ENCODE data around the gene AUH. TPM values are rescaled to one million over a fixed set of nuclear protein-coding genes. Genes with fewer than 3 reads are reported as not detected.

The AUH gene
- total and polyA plus RNA-seq, 9 of the 15 experiments (the other 6 are each of a cell fraction or from before 2014, with no cell fraction given), result 3.4 to 29.0 (median 10.1) TPM

DNA sequence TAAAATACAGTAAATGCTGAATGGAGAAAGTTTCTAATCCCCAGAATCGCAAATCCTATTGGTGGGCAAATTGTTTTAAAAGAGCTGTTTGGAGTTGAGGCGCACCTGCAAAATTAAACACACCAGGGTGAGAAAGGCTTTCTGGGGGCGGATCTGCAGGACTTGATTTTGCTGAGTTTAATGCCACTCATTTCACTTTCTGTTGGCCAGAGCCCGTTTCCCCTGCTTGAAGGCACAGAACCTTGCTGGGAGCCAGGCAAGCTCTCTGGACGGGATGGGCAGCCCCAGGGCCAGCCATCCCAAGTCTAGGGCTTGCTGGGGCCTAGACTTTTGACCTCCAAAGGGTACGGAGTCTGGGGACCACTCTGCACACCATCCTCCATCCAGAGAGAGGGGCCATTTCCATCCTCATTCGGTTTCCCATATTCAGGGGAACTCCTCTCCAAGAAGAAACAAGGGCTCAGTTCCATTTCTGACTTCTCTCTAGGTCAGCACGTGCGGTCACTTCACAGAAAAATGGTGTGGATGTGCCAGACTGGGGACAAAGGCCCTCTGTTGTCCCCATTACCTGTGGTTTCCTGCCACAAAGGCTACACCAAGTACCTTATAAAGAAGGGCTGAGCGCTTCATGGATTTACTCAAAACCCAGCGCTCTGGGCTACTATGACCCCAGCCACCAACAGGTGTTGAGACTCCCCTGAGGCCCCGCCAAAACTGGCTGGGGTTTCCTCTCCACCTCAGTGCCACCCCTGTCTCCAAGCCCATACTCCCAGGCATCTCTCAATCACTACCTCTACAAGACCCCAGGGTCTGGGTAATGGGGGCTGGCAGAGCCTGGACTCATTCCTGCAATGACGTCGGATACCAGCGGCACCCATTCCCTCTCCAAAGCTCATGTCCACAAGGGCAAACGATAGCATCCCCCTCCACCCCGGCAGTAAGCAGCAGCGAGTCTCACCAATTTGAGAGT lies 170.0 kb downstream of the AUH start:
- peak overlapping the region; percentile 56 for H2AFZ ChIP-seq (ENCODE audit: low read depth, low read length)

More for the DNA sequence above, 170.0 kb downstream of the AUH start:
- no peaks in the 10 kb centered on the region for H3K9me1 ChIP-seq (ENCODE audit: control insufficient read depth, insufficient read depth, low read length)
- H4K20me1 ChIP-seq (replicated peaks; ENCODE audit: control insufficient read depth, insufficient read depth, low read length), result no peaks in the 10 kb centered on the region
- TF ChIP-seq DDX20 (tag; IDR thresholded peaks at IDR 0.05; ENCODE audit: low read depth) (no peak), CTCF (IDR thresholded peaks at IDR 0.05 in 2 of 3, conservative IDR thresholded peaks at IDR 0.05 in 1 of 3; ENCODE audit: insufficient read depth in 2 of 3, low read depth in 1 of 3, low read length in 3 of 3) (no peak), ELF1 (tag; IDR thresholded peaks at IDR 0.05) (no peak), ZNF318 (IDR thresholded peaks at IDR 0.05; ENCODE audit: borderline replicate concordance in 1 of 2, low read depth in 1 of 2) (no peak), FUS (optimal IDR thresholded peaks at IDR 0.05; ENCODE audit: low read depth, low read length) (no peak), HNRNPK (IDR thresholded peaks at IDR 0.05; ENCODE audit: low read depth, low read length, poor library complexity, severe bottlenecking) (no peak), NFYB (IDR thresholded peaks at IDR 0.05; ENCODE audit: extremely low read depth, insufficient read length) (no peak)
- peaks cover 5% of the 10 kb centered on the region for H3K9me3 ChIP-seq (replicated peaks; ENCODE audit: control insufficient read depth, insufficient read depth, low read depth, low read length)
- no peaks in the 10 kb centered on the region for H3K27me3 ChIP-seq (ENCODE audit: control insufficient read depth in 2 of 2, insufficient read depth in 2 of 2, low read length in 2 of 2)
- peaks cover 2% of the 10 kb centered on the region; the same call in 1 of the 3 replicates for H3K36me3 ChIP-seq (ENCODE audit: control insufficient read depth, insufficient read depth, low read length)
- H3K27ac ChIP-seq (ENCODE audit: extremely low read depth, low read depth, low read length), result peak overlapping the region; percentile 99
- H3K4me1 ChIP-seq (replicated peaks in 1 of 2; ENCODE audit: control insufficient read depth in 2 of 2, insufficient read depth in 2 of 2, low read length in 2 of 2), result peaks cover 29 to 45% of the 10 kb centered on the region in 2 experiments
- no peak for DNase-seq (ENCODE audit: extremely low read depth in 1 of 4, low spot score in 3 of 4)
- no peak overlapping the region for H3K4me3 ChIP-seq
- no TSS peak for BruUV-seq (replicated peaks)
- in situ Hi-C loops (cut with MboI) (no loop called here), intact Hi-C loops (cut with micrococcal nuclease) (loop anchor here (5.0 to 10.0 kb wide), 3 partner anchors 87 to 231 kb away; partner anchors contain the start of gene NFIL3)
- H3K9ac ChIP-seq (ENCODE audit: insufficient read depth in 1 of 2, low read depth in 2 of 2, low read length in 2 of 2), result peak overlapping the region; percentile 76 to 95; a peak in 3 of 4 replicates
- no peak for FAIRE-seq
- H3K79me2 ChIP-seq (ENCODE audit: control insufficient read depth, insufficient read depth, low read length), result peaks cover 22% of the 10 kb centered on the region
- ChIA-PET POLR2A (interaction anchor here (1.8 to 2.2 kb wide), 2 partner anchors 9 to 34 kb away, joined by 4 read pairs; no protein-coding TSS in a partner anchor), CTCF (ENCODE audit: low intra/inter-chr PET ratio) (no interaction called here)
- 83% methylated on average over 15 of the region's 18 CpGs for WGBS (ENCODE audit: insufficient coverage, low coverage, missing lambda C conversion rate)
- ATAC-seq, result no peak
- H3K4me2 ChIP-seq (ENCODE audit: insufficient read depth, low read length), result peak overlapping the region; percentile 69

Data from K562 (cell line).